ENCODE results near the gene DCP1B.

The DCP1B gene

DNA sequence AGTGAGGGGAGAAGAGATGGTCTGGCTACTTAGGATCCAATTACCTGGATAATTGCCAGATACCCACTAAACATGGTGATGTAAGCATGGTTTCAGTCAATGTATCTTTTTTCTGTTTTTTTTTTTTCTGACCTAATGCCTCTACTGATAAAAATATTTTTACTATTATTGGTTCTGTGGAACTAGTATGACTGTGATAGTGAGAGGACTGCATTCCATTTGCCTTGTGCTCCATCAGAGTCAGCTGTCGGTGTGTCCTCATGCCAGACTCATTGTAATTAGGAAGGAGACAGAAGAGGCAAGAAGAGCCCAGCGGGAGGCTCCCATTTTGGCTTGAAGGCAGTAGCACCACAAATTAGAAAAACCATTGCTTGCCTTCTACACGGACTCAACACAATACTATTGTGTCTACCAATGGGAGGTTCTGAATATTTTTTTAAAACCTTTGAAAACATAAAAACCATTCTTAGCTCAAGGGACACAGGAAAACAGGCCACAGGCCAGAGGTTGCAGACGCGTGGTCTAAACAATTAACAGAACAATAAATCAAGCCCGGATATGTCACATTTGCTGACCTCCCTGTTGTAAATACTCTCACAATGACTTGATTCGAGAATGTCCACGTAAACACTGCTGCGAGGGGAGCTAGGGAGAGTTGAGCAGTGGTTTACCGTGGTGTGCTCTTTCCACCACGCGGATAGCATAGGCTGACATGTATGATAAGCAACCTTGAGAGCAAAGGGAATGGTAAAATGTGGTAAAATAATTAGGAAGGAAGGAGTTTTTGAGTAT lies 13.5 kb upstream of the DCP1B start:
- no peak for DNase-seq

DNA sequence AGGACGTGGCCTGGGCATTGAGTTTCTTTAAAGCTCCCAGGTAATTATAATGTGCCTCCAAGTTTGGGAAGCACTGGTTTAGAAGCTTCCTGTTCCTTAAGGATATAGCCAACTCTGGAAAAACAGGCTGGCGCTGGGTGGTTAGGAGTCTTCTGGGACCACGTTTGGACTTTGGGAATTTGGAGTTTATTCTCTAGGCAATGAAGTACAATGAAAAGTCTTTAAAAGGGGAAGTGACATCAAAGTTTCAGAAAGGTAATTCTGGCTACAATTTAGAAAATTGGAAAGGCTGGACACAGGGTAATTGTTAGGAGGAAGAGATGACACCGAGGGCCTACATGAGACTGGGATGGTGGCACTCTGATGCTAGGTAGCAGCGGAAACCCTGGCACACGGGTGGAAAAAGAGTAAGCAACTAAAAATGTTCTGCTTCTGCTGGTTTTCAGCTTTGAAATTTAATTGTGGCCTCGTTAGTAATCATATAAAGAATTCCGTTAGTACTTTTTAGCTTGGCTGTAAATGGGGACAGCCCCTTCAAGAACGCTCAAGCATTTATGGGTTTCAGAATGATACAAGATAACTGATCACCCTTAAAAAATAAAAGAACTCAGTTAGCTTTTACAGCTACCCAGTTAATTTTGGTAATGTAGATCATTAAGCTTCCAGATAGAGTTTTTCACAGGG lies 12.7 kb upstream of the DCP1B start:
- no peak for DNase-seq

DNA sequence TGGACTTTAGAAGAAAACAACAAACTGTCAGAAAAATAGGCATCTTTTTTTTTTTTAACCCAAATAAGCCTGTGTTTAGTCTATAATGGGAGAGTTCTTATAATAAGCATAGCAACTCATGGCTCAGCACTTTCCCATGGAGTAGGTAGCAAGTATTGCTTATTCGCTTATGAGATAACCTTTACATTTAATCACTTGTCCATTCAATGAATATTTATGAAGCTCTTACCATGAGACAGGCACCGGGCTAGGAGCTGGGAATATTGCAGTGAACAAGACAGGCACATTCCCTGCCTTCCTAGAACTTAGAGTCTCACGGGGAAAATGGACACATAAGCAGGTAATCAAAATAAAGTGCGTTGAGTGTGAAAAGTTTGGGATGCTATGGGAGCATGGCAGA lies 10.0 kb upstream of the DCP1B start:
- no peak for DNase-seq

DNA sequence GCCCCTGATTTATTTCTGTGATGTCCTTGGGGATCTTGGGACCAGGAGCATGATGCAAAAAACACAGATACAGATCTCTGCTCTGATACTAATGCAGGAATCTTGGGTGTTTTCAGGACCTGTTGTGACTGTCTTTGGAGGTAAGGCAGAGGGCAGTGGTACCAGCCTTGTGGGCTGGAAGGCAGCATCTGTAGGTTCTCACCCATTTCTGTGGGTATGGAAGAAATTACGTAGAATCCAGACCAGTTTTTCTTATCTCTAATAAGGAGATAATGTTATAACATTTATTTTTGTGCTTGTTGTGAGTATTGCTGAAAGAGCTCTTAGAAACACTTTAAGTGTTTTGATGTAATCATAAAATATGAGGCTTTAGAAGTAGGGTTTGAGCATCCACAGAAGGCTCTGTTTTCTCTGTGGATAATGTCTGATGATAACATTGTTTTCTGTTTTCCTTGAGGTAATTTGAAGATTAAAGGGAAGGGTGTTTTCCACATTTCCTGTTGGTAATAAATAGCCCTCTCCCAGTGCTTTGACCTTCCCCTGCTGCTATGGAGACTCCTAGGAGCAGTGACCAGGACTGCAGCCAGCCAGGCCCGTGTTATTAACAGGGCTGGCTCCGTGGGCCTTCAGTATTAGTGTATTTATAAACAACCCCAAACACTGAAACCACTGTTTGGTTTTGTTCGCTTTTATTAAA lies 9.4 kb upstream of the DCP1B start:
- DNase-seq = peak in 1 of 2 donors; percentile 43

DNA sequence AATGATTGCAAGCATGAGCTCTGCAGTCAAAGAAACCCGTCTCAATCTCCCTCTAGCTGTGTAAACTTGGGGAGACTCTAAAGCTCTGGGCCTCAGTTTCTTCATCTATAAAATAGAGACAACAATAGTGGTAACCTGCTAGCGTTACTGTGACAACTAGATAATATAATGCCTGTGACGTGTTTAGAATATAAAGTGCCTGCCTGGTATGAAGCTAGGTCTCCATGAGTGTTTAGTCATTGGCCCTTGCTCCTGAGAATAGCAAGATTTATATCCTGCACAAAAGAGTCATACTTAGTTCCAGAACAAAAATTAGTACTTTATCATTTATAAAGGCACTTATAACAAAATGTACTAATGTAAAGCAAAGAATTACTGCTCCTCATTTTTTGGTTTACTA lies 8.8 kb upstream of the DCP1B start:
- no peak for DNase-seq

DNA sequence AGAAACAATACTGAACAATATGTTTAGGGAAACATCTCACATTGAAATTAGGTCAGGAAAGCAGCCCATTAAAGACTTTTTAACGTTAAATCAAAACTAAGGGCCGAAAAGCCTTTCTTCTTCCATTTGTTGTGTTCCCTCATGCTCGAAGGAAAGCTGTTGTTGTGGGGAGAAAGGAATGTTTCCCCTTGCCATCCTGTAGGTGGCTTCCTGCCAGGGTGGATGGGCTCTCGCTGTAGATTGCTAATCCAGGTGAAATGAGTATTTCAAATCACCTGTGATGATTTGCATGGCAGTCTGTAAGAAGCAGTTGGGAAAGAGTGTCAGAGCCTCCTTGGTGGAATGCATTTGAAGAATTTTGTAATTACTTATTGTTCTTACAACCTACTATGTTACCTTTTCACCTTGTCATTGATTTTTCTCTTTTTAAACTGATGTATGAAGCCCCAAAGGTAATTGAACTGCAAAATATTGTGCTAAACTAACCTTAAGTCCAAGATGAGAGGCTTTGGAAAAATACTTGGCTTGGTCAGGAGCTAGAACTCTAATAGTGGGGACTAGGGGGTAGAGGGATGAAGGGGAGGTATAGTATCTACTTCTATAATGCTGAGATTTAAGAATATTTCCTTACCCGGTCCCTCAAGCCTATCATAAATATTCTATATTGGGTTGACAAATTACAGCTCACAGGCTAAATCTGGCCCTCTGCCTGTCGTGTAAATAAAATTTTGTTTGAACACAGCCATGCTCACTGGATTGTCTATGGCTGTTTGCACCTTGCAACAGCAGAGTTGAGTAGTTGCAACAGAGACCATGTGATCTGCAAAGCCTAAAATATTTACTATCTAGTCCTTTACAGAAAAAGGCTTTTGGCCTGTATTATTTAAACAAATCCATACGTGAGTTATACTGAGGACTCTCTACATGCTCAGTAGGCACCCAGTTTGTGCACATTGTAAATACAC lies 7.7 kb upstream of the DCP1B start:
- DNase-seq = no peak

DNA sequence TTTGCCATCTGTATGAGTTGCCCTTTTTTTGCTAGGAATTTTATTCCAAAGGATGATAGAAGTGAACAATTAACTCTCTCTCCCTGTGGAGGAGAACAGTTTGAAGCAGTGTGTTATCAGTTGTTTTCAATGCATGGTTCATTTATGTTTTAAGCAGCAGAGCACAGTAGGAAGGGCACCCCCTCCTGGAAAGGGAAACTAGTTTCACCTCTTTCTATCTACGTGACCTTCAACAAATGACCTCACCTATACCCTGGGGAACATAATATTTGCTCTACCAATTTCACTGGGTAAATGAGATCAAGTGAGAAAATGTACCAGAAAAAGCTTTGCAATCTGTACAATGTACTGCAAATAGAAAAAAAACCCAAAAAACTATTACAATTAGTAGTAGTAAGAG lies 5.4 kb upstream of the DCP1B start:
- no peak for DNase-seq

DNA sequence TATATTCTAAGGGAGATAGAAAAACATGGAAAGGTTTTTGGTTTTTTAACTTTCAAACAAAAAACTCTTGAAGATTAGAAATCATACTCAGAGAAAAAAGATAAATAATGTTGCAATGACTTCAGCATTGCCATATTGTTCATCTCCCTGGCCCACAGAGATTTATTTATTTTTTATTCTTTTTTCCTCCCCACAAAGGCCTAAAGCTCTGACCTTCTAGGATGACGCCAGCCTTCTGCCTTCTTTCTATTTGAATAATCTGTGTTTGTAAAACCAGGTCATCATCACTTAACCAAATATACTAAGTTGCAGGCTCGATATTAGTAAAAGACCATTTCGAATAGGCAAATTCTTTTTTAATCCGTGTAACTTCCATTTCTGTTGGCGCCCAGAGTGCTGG lies 4.4 kb upstream of the DCP1B start:
- DNase-seq = no peak

DNA sequence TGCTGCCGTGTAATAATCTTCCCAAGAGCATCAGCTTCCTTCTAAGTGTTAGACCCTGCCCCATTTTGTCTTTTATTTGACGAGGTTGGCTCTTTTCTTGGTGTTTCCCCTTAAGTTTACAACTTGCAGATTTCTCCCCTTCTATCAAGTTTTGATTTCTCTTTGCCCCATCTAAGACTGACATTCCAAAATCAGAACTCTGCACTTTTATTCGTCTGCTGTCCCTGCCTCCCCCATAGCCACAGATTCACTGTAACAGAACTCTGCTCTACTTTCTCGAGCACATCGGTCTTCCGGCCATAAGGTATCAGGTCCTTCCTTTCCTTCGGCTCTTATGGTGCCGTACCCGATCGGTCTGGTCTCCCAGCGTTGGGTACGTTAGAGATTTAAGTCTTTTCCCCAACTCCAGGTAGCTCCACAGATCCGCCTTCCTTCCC lies 563 bp downstream of the DCP1B start:
- DNase-seq = no peak

DNA sequence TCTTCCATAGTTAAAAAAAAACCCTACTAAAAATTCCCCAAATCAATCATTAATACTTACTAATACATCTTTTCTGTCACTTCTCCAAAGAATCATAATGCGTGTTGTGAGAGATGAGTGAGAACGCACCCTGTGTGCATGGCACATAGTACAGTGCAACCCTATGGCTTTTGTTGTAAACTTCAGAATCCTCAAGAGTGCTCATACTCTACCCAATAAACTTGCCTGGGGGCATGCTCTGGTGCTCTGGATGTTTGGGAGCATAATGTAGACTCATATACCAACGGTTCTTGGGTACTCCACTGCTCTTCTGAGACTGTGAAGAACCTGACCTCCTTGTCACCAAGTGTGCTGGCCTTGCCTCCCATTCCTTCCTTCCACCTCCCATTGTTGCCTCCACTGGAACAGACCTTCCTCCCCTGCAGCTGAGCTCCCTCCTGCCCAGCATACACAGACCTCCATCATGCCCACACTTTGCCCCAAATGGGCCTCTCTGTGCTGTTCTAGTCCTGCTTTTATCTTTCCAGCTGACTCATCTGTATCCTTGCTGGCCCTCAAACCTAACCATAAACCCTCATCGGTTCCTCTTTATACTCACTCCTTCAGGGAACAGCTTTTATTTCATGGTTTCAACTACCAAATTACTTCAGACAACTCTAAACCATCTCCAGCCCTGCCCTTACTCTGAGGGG lies 8.9 kb downstream of the DCP1B start:
- no peak for DNase-seq

DNA sequence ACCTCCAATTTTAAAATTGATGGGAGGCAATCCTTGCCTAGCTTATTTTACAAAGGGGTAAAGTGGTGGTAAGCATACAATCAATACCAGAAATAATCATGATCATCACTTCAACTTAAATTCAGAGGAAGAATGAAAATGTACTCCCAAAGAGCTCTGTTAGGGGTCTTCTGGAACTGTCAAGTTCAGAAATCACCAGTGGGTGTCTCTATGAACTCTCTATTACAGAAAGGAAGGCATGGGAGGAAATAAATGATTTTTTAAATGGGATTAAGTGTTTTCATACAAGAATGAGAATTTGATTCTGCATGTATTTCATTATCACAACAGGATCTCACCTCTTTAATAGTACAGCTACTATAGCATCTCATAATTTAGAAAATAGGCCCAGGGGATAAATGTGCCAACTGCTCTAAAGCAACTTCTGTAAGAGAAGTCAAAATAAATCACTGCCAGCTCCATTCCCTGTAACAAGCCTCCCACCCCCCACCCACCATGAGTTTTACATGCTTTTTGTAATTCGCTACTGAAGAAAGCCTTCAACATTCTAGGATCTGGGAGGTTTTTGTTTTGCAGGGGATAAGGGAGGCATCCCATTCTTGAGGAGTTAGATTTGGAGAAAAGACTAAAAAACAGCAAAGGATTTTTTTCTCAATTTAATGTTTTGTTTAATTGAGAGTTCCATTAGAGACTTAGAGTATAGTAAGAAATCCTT lies 9.7 kb downstream of the DCP1B start:
- no peak for DNase-seq

DNA sequence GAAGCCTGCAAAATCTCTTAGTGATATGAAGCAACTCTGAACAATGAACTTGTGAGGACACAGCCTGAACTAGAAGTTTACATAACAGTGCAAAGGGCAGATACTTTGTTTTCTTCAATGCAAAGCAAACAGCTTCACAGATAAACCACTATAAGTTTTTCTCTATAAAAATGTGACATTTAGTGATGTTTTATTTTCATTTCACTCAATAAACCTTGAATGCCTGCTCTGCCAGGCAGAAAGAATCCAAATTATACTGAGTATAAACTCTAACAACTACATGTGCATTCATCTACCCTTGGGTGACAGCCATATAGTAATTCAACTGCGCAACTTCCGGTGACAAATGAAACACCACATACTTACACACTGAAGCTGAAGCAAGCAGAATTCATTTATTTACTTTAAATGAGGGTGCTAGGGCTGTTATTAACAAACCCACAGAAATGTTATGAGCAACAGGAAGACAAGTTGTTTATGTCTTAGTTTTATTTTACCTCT lies 10.3 kb downstream of the DCP1B start:
- no peak for DNase-seq

DNA sequence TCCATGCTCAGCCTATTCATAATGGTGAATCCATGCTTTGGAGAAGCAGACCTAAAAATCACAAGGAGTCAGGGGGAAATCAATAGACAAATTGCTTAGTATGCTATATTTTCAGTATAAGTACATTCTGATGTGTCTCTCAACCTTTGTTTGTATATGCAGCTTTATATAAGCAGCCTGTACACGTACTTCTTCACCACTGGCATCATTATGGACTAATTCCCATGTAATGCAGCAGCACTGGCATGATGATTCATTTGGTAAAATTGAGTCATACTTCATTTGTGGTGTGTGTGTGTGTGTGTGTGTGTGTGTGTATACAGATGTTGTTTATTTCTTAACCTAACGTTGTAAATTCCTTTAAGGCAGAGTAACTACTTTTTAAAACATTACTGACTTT lies 10.9 kb downstream of the DCP1B start:
- DNase-seq = no peak

DNA sequence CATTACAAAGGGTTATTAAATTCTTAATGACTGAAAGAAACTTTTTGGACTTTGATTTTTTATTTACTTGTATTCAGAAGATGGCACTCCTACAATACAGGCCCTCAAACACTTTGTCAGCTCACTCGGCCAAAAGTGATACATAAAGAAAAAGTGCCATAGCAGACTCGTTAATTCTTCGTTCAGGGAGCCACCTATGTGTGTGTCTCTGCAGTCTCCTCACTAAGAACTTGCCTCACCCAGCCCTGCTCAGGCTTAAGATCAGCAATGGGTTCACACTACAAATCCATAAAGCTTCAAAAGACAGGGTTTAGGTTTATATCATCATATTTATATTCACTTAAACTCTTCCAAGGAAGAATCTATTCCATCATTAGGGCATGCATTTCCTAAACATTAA lies 11.5 kb downstream of the DCP1B start:
- DNase-seq = no peak

DNA sequence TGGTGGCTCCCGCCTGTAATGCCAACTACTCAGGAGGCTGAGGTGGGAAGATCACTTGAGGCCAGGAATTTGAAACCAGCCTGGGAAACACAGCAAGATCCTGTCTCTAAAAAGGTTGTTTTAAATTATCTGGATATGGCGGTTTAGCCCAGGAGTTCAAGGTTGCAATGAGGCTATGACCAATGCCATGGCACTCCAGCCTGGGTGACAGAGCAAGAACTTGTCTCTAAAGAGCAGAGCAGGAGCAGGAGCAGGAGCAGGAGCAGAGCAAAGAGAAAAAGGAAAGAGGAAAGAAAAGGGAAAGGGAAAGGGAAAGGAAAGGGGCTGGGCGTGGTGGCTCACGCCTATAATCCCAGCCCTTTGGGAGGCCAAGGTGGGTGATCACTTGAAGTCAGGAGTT lies 15.1 kb downstream of the DCP1B start:
- no peak for DNase-seq

DNA sequence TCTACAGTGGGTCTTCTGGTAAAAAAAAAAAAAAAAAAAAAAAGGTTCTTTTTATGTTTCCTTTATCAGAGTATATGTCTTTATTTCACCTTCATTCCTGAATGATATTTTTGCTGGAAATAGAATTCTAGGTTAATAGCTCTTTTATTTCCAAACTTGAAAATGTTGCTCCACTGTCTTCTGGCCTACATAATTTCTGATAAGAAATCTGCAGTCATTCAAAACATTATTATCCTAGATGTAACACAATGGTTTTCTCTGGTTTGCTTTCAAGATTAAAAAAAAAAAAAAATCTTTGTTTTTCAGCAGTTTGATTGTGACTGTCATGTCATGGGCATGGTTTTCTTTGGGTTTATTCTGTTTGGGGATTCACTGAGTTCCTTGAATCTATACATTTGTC lies 19.5 kb downstream of the DCP1B start:
- no peak for DNase-seq

DNA sequence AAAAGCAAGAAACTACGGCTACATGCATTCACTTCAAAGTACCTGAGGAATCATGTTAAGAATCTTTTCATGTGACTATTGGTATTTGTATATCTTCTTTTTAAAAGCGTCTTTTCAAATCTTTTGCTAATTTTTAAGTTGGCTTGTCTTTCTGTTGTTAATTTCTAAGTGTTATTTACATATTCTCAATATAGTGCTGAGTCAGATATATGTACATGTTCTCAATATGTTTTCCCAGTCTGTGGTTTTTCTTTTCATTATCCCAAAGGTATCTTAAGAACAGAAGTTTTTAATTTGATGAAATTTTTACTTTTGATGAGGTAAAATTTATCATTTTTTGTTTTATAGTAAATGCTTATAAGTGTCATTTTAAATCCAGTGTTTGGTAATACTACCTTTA lies 24.0 kb downstream of the DCP1B start:
- no peak for DNase-seq

DNA sequence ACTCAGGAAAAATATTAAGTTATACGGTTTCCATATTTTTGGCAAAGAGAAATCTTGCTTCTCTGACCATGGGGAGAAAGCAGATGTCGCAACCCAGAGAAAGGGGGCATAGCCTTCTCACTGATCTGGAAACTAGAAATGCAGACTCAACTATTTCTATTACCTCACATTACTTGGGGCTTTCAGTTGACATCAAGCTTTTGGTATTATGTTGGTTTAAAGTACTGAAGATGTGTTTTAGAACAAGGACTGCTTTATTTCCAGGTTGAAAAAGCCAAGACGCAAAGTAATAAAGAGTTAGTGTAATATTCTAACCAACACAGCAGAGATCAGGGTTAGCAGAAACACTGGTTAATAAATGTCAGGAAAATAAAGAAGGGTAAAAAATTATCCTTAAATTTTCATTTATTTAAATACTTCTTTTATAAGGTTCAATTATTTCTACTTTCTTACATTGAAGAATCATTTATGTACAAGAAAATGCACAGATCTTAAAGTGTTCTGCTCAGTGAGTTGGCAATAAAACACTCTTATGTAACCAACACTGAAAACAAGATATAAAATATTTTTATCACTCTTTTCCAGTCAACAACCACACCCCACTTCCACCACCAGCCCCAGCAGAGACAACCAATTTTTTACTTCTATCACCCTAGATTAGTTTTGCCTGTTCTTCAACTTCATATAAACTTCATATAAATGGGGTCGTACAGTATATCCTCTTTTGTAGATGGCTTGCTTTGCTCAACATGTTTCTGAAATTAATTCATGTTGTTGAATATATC lies 26.0 kb downstream of the DCP1B start:
- no peak for DNase-seq

DNA sequence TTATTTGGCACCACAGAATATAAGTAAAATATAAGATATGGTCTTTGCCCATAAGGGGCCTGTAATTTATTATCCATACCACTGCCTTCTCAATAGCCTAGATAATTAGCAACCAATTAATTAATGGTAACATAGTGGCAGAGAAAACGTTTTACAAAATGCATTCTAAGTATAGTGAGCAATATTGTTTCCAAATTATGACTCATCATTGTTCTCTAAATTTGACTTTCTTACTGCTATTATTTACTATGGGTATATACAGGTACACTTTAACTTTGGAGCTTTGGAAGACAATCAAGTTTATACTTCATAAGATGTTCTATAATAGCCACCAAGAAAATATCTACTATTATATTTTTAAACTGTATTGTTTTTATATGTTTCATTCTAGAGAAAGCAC lies 26.7 kb downstream of the DCP1B start:
- no peak for DNase-seq

DNA sequence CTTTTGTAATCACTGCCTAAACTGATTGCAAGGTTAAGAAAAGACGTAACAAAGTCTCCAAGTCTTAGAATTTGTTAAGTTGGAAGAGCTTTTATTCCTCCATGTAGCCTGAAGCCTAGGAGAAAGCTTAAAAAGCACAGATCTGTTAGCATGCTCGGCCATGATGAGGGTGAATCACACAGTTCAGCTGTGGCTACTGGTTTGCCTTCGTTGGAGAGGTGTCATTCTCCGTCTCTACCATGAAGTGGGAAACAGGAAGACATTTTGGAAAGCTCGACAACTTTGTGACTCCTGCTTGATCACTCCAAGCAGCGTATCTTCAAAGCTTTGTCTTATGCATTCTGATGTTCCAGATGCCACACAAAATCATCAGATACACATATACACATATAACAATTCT lies 27.1 kb downstream of the DCP1B start:
- DNase-seq = no peak
